Hepatic stellate cell (primary cell): Measurements from ENCODE around the gene MLLT3.

ENCODE experiments used
- DNase-seq: peaks from one replicate; pipeline ENCODE4 v3.0.0; 2011; ENCODE audit warnings: low spot score

MLLT3 gene

GRCh38 chr9:20300430-20301115, 321.7 kb downstream of the MLLT3 start:
- DNase-seq, result no peak

GRCh38 chr9:20297646-20298084, 324.6 kb downstream of the MLLT3 start:
- DNase-seq, result peak; percentile 54

GRCh38 chr9:20295555-20295954, 326.7 kb downstream of the MLLT3 start:
- DNase-seq, result no peak

GRCh38 chr9:20294046-20294750, 328.1 kb downstream of the MLLT3 start:
- DNase-seq, result no peak

GRCh38 chr9:20292002-20292401, 330.3 kb downstream of the MLLT3 start:
- DNase-seq, result peak; percentile 64
